Left ventricle myocardium inferior (tissue), 1 donor: ENCODE results near the gene CARD16. TPM values are rescaled to one million over a fixed set of nuclear protein-coding genes. Genes with fewer than 3 reads are reported as not detected.

Experiments used
- DNase-seq: peaks from one replicate; pipeline ENCODE4 v3.0.0-alpha.2; 2020
- H3K27ac ChIP-seq: fragments of 200-600 bp; replicated peaks from 2 replicates; pipeline ENCODE4 v1.8.0; 2021
- H3K27me3 ChIP-seq: fragments of 200-600 bp; 2 replicates; pipeline ENCODE4 v1.8.0; 2021; ENCODE audit warnings: low read depth
- H3K36me3 ChIP-seq: fragments of 200-600 bp; 2 replicates; pipeline ENCODE4 v1.8.0; 2021
- H3K4me1 ChIP-seq: fragments of 200-600 bp; 2 replicates; pipeline ENCODE4 v1.8.0; 2021
- H3K4me3 ChIP-seq: fragments of 200-600 bp; 2 replicates; pipeline ENCODE4 v1.8.0; 2021; ENCODE audit warnings: mild to moderate bottlenecking, moderate library complexity
- H3K9me3 ChIP-seq: fragments of 200-600 bp; replicated peaks from 2 replicates; pipeline ENCODE4 v1.8.0; 2021
- CTCF ChIP-seq: fragments of 200-600 bp; IDR thresholded peaks from 2 replicates; pipeline ENCODE4 v1.8.0; 2021; ENCODE audit warnings: antibody characterized with exemption, mild to moderate bottlenecking, borderline replicate concordance
- intact Hi-C: fragments of 100-400 bp; cut with micrococcal nuclease; formaldehyde crosslinking; loops from one replicate; pipeline ENCODE4 v1.11.0; 2022
- total RNA-seq: library from RNA; stranded (reverse); fragmentation: NEBNext Ultra II Directional; extraction: Animal tissue kit (Norgen Biotek cat#: 25700); gene quantifications from one replicate; pipeline ENCODE4 v1.2.1, GENCODE V29; 2021
- donor health status: DM: no; HTN: yes; CAD: no; lungs with severe emphysema.

CARD16 gene
- total RNA-seq, 1 donor from 2014 or later: 8.3 TPM

- H3K4me3 ChIP-seq: no peak overlapping the region
- intact Hi-C loops: no loop called here
- H3K27me3 ChIP-seq: no peaks in the 10 kb centered on the region
- peaks cover 38% of the 10 kb centered on the region for H3K36me3 ChIP-seq
- H3K9me3 ChIP-seq: peaks cover 8% of the 10 kb centered on the region
- H3K27ac ChIP-seq: no peak overlapping the region
- H3K4me1 ChIP-seq: no peaks in the 10 kb centered on the region
- no peak for TF ChIP-seq CTCF
- no peak for DNase-seq
Measured at GRCh38 chr11:105024394-105024793, 20.7 kb downstream of the CARD16 start.

GRCh38 chr11:105023003-105023402 is 22.1 kb downstream of the CARD16 start, which contains the start of gene CASP5:
CASP5 (minus strand) TSS chr11:105023168; CDS start chr11:105023136, 32 bp downstream.
- TF ChIP-seq CTCF: no peak
- intact Hi-C loops: no loop called here
- no peaks in the 10 kb centered on the region for H3K27me3 ChIP-seq

GRCh38 chr11:105022527-105022926 is 22.6 kb downstream of the CARD16 start:
- no peaks in the 10 kb centered on the region for H3K4me1 ChIP-seq
- intact Hi-C loops: no loop called here
- DNase-seq: no peak
- peaks cover 10% of the 10 kb centered on the region for H3K9me3 ChIP-seq
- no peak overlapping the region for H3K27ac ChIP-seq
- H3K36me3 ChIP-seq: peaks cover 22% of the 10 kb centered on the region
- H3K4me3 ChIP-seq: no peak overlapping the region
- no peaks in the 10 kb centered on the region for H3K27me3 ChIP-seq
- TF ChIP-seq CTCF: no peak

More at GRCh38 chr11:105023003-105023402, 22.1 kb downstream of the CARD16 start, which contains the start of gene CASP5:
- DNase-seq: no peak
- H3K36me3 ChIP-seq: peaks cover 25% of the 10 kb centered on the region
- no peaks in the 10 kb centered on the region for H3K4me1 ChIP-seq
- no peak within 1 kb of the TSS for H3K27ac ChIP-seq
- no peak within 1 kb of the TSS for H3K4me3 ChIP-seq
- peaks cover 10% of the 10 kb centered on the region for H3K9me3 ChIP-seq

GRCh38 chr11:105007463-105007862 is 37.7 kb downstream of the CARD16 start:
- intact Hi-C loops: no loop called here

GRCh38 chr11:105005451-105005845 is 39.7 kb downstream of the CARD16 start:
- Histone ChIP-seq H3K27me3 (no peaks in the 10 kb centered on the region), H3K4me1 (no peaks in the 10 kb centered on the region), H3K9me3 (no peaks in the 10 kb centered on the region), H3K27ac (no peak overlapping the region), H3K4me3 (no peak overlapping the region), H3K36me3 (no peaks in the 10 kb centered on the region)
- intact Hi-C loops: no loop called here
- DNase-seq: no peak
- no peak for TF ChIP-seq CTCF

More at GRCh38 chr11:105007463-105007862, 37.7 kb downstream of the CARD16 start:
- H3K4me1 ChIP-seq: no peaks in the 10 kb centered on the region
- no peak overlapping the region for H3K4me3 ChIP-seq
- no peaks in the 10 kb centered on the region for H3K9me3 ChIP-seq
- H3K27me3 ChIP-seq: no peaks in the 10 kb centered on the region
- no peak for DNase-seq
- H3K36me3 ChIP-seq: no peaks in the 10 kb centered on the region
- no peak for TF ChIP-seq CTCF
- H3K27ac ChIP-seq: no peak overlapping the region
